ENCODE data around the gene WASF1.
"Not testable (repeated sequence)": the region's sequence is repeated elsewhere in the genome, so short reads cannot be mapped to it uniquely, and the experiment has no call there.

WASF1 gene

DNA sequence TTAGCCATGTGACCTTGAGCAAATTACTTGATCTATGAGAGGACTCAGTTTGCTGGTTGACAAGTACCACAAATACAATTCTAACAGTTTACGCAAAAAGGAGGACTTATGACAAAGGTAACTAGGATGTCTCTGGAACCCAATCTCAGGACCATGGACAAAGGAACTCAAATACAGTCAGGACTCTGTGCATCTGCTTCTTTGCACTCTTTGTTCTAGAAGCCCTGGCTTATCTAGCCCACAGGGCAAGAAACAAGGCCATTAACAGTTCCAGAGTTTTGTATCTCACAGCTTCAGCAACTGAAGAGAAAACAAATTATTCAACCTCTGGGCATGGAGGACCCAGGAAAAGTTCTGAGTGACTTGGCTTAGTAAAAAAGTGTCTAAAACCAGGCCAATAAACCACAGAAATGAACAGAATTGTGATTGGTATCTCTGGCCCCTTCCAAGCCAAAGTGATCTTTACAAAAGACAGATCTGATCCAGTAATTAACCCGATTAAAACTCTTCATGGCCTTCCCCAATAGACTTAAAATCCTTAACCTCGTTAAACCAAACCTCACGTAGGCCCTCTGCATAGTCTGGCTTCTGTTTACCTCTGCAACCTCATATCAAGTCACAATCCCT, 5.9 kb downstream of the WASF1 start:
- DNase-seq (ENCODE audit: low read depth): no peak

DNA sequence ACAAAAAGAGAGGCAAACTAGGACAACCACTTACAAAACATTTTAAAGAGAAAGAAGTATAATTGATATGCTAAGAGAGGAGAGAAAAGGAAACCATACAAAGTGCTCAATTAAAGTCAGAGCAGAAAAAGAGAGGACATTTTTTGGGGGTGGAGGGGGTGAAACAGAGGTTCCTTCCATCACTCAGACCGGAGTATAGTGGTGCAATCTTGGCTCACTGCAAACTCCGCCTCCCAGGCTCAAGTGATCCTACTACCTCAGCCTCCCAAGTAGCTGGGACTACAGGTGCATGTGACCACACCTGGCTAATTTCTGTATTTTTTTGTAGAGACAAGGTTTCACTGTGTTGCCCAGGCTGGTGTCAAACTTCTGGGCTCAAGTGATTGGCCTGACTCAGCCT, 9.4 kb downstream of the WASF1 start:
- no peak for DNase-seq (ENCODE audit: low read depth)

DNA sequence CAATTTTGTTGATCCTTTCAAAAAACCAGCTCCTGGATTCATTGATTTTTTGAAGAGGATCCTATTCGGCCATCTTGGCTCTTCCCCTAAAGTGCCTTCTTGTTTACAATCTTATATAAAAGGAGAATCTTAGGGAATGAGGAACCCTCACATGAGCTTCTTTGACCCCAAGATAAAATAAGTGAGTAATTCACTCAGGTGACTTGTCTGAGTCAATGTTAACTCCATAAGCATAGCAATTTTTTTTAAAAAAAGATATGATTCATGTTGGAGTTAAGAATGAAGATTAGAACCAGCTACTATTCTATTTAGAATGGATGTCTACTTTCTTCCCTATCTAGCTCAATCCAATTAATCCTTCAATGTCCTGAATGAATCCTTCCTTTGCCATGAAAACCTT, 21.0 kb downstream of the WASF1 start:
- no peak for DNase-seq (ENCODE audit: low read depth)

DNA sequence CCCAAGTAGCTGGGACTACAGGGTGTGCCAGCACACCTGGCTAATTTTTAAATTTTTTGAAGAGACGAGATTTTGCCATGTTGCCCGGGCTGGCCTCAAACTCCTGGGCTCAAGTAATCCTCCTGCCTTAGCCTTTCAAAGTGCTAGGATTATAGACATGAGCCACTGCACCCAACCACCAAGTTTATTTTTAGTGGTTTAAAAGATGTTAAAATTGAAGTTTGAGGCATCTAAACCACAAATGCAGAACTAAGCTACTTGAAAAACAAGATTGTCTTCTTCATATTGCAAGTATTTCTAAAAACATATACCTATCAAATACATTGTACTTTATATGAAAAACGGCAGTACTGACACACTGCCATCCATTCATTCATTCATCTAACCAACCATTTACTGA, 31.6 kb downstream of the WASF1 start:
- DNase-seq (ENCODE audit: low read depth): no peak

DNA sequence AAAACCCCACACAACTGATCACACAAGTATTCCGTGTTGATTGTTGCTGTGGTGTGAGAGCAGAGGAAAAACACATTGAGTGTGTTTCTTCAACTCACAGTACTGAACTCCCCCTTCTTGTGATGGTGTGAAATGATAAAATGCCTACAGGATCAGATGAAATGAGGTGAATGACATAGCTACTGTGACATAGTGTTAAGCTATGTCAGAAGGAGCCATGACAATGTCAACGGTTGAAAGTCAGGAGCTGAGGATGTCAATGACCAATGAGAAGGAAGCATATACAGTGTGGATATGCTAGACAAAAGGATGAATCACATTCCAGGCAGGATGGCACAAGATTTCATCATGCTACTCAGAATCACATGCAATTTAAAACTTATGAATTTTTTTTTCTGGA, 38.8 kb downstream of the WASF1 start:
- DNase-seq (ENCODE audit: low read depth): peak; percentile 74

DNA sequence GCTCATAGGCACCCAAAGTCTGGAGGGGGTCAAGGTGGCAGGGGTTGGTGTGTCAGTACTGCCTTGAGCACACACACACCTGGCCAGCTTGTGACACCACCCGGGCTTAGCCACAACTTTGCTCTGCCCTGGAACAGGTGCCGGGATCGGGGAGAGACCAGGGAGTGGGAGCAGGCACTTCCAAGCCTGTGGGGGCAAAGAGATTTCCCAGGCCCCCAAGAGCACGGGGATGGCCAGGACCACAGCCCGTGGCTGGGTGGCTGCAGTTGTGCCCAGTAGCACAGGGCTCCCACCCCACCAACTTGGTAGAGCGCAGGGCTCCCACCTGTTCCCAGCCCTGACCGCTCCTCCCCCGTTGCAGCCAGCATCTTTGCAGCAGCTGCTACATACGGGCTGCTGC, 40.4 kb downstream of the WASF1 start:
- DNase-seq (ENCODE audit: low read depth): no peak

DNA sequence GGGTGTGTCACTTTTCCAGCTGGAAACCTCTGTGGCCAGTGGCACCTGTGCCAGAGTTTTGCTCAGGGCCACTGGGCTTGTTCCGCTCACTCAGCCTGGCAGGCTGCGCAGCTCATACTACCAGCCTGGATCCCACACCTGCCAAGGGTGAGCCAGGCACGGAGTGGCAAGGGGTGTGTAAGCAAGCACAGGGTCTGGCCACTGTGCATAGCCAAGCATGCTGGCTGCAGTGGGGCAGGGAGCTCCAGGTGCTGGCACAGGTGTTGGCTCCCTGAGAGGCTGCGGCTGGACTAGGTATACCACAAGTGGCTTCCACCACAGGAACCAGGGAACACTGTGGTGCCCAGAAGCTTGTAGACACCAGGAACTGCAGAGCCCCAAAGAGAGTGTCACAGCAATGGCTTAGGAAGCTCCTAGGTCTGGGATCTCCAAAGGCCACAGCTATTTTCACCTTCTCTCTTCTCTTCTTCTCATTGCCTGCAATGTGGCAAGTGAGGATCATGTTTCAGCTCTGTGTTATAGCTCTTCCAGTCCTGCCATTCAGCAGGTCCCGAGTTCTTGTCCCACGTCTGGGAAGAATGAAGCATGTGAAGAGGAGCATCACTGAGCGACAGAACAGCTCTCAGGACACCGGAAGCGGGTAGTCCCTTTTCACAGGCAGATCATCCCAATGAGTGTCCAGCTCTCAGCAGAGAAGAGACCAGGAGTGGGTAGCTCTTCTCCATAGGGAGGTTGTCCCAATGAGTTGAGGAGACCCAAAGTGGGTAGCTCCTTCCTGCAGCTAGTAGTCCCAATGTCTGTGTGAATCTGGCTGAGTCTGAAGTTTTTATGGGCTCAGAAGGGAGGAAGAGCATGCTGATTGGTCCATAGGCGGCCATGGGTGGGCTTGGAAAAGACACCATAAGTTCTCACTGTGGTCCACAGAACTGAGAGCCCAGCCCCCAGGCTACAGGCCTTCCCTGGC, 41.3 kb downstream of the WASF1 start:
- no peak for DNase-seq (ENCODE audit: low read depth)

DNA sequence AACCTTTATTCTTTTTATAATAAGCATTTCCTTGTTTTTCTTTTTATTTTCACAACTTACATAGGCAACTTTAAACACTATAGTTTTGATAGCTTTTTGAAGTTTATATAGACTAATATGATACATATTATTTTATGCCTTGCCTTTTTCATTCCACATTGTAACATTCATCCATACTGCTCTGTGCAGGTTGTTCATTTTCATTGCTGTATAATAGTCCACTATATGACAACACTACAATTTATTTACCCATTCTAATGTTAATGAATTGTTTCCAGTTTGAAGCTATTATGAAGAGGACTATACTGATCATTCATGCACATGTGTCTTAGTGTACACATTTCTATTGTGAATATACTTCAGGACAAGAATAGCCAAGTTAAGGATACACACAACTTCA, 49.1 kb downstream of the WASF1 start:
- DNase-seq (ENCODE audit: low read depth): no peak

DNA sequence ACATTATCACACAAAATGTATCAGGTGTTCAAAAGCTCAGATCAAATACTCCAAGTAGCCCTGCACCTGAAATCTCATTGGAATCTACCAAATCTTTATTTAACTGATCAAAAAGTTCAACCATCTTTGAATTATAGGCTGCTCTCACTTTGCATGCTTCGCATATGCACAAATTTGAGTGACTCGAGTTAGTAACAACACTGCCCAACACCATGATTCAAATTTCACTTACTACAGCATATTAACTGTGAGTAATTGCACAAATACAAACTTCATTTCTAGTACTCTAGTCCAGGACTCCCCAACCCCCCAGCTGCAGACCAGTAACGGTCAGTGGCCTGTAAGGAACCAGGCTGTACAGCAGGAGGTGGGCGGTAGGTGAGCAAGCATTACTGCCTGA, 51.1 kb downstream of the WASF1 start:
- no peak for DNase-seq (ENCODE audit: low read depth)

DNA sequence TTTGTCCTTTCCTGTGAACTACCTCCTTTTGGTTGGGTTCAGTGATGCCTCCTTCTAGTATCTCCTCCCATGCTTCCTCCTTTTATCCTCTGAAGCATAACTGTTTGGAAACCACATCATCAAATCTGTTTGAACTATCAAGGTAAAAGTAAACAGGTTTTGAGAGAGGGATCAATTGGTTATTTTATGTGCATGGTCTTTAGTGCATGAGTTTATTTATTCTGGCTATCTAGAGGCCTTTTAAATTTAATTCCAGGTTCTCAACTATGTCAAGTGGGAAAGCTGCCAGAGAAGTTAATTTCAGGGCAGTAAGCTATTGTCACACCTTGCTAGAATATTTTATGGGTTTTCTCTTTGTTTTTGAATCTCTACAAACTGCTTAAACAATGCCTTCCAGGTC, 54.1 kb downstream of the WASF1 start:
- no peak for DNase-seq (ENCODE audit: low read depth)

DNA sequence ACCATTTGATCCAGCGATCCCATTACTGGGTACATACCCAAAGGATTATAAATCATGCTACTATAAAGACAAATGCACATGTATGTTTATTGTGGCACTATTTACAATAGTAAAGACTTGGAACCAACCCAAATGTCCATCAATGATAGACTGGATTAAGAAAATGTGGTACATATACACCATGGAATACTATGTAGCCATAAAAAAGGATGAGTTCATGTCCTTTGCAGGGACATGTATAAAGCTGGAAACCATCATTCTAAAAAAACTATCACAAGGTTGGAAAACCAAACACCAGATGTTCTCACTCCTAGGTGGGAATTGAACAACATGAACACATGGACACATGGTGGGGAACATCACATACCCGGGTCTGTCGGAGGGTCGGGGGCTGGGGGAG, 57.8 kb downstream of the WASF1 start:
- DNase-seq (ENCODE audit: low read depth): not testable (repeated sequence)

DNA sequence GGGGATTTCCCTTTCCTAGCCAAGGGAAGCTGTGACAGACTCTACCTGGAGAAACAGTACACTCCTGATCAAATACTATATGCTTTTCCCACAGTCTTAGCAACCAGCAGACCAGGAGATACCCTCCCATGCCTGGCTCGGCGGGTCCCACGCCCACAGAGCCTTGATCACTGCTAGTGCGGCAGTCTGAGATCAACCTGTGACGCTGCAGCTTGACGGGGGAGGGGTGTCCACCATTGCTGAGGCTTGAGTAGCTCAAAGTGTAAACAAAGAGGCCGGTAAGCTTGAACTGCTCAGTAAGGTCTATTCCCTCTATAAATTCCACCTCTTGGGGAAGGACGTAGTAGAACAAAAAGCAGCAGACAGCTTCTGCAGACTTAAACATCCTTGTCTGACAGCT, 63.2 kb downstream of the WASF1 start:
- no peak for DNase-seq (ENCODE audit: low read depth)

DNA sequence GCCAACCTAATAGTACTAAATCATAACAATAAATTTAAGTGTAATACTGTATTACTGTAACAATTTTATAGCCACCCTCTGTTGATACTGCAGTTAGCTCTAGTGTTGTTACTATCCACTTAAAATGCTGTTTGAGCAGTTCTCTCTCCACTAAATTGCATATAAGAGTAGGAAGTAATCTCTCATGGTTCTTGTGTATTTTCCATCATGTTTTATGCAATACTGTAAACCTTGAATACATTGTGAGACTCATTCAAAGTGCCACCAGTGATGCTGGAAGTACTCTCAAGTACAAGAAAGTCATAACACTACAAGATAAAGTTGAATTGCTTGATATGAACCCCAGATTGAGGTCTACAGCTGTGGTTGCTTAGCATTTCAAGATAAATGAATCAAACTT, 65.5 kb downstream of the WASF1 start:
- no peak for DNase-seq (ENCODE audit: low read depth)

DNA sequence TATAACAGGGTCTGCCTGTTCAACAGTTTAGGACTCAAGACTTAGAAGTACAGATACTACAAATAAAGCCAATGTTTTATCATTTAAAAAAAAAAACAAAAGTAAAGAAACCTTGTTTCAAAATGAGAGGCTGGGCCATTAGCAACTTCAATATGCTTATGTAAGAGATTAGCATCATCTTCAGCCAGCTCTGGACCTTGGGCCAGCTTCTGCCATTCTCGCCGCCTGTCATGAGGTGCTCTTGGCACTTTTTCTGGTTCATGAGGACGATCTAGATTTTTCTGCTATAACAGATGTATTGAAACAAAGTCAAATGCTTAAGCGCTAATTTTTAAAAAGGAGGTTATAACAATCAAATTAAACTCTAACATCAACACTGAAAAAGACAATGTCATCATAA, 74.2 kb downstream of the WASF1 start:
- no peak for DNase-seq (ENCODE audit: low read depth)

DNA sequence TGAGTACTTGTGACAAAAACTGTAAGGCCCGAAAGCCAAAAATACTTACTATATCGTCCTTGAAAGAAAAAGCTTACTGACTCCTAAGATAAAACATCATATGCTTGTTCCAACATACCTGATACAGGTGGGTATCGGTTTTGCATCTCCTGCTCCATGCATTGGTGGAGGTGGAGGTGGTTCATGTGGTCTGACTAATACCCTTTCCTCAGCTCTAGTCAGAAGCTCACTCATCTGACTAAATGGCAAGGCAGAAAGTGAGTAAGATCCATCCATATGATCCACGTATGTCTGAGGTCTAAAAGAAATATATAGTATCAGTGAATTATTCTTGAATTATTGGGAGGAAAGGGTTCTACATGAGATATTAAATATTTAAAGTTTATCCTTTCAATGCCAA, 76.2 kb downstream of the WASF1 start:
- DNase-seq (ENCODE audit: low read depth): no peak

DNA sequence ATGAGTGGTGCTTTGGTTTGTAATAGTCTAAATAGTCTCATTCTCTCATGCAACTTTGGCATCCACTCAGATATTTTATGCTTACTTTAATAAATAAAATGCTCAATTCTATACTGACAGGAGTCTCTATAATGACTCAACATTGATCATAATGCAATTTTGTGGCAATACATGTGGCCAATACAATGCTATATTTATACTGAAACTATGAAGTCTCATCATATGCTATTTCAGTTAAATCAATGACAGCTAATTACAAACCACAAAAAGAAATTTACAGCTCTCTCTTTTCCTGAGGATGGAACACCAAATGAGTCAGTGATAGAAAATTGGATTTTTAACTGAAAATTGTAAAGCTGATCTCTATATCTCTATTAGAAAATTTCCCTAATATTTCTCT, 77.1 kb downstream of the WASF1 start:
- no peak for DNase-seq (ENCODE audit: low read depth)

DNA sequence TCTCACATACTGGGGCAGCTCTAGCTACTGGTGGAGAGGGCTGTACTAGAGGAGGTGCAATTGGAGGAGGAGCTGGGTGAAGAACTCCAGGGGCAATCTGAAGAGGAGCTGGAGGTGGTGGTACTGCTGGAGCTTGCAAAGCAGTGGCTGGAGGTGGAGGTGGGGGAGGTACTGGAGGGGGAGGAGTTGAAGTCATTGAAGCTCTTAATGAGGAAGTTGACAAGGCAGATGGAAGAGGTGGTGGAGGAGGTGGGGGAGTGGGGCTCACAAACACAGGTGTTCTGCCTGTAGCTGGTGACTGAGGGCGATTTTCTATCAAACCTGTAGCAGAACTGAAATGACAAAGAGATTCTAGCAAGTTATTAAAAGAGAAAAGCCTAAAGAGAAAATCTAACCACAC, 77.6 kb downstream of the WASF1 start:
- DNase-seq (ENCODE audit: low read depth): no peak

DNA sequence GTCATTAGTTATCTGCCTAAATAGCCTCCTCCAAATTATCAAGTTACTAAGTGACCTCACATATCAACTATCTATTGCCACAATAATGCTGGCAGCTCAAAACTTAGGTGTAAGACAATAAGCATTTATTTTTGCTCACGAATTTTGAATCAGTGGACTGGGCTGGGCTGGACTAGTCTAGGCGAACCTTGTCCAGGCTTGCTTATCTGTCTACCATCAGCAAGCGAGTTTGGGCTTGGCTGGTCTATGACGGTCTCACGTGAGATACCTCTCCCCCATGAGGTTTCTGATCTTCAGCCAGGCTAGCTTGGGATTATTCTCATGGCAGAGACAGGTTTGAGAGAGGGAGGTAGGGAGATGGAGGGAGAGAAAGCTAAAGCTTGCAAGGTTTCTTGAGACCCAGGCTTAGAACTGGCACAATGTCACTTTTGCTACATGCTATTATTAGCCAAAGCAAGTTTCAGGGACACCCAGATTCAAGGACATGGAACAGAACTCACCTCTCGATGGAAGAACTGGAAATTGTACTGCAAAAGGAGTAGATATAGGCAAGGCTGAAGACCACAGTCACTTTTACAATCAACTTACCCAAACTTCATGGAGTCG, 80.9 kb downstream of the WASF1 start:
- no peak for DNase-seq (ENCODE audit: low read depth)

DNA sequence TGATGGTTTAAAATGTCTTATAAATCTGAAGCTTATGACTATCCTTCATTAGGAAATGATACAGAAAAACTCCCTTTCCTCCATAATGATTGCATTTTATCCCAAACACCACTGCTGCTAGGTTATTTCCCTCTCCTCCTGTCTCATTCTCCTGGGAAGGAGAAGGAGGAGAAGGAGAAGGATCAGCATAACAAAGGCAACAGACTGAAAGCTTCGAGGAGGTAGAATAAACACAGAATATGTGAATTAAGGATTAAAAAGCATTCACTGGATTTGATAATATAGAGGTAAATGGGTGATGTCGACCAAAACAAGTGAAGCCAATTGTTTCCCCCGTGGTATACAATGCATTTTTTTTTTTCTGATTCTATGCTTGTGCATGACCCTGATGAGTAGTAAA, 82.0 kb downstream of the WASF1 start:
- DNase-seq (ENCODE audit: low read depth): no peak

DNA sequence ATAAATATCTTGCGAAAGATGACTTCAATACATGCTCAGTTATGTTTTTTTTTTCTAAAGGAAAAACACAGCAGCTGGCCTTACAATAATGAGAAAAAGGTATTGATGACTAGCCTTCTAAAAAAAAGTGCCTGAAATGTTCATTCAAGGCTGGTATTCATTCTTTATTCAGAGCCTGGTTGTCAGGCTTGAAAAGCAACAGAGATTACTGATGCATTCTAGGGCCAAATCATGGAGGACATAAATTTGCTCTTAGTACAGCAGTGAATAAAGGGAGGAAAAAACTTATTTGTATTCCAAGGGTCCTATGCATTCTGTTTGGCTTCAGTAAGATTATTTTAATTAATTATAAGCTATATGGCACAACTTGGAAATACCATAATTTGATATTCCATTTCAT, 83.5 kb downstream of the WASF1 start:
- DNase-seq (ENCODE audit: low read depth): no peak

DNA sequence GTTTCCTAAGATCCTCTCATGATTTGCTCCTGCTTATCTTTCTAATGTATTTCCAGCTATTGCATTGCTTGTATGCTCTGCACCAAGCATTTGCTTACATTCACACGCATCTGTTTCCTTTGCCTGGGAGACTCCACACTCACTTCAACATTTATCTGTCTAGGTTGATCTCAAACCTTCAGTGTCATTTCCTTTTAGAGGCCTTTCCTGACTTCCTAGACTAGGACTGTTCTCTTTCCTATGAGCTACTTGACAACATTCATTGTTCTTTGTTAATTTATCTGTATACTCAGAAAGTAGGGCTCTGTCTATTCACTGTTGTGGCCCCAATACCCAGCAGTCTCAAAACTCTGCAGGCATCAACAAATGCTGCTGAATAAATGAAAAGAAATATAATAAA, 84.4 kb downstream of the WASF1 start:
- no peak for DNase-seq (ENCODE audit: low read depth)

DNA sequence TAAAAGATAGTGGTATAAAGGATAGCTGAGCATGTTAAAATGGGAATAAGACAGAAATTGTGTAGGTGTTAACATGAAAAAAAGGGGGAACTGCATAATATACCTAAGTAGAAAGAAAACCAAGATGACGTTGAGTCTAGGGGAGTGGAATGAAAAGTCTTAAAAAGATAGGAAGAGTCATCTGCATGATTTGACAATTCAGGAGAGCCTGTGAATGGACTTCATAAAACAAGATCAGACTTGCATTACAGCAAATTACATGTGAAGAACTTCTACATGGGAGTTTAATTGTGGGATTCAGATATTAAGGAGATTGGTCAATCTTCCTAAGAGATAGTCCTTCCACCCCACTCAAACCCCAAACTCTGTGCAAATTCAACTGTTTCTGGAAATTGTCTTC, 85.5 kb downstream of the WASF1 start:
- DNase-seq (ENCODE audit: low read depth): no peak

DNA sequence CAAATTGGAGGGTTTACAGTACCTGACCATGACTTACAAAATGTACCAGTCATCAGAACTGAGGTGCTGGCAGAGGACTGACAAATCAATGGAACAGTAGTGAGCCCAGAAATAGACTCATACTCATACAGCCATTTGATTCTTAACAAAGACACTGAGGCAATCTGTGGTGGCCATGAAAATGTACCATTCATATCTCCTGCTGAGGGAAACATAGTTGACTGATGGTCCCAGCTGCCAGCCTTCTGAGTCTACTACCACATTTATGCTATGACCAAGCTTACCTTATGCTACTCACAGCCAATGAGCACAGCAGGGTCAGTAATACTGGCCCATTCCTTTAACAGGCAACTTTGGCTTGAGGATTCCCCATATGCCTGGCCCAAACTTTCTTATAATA, 88.6 kb downstream of the WASF1 start:
- DNase-seq (ENCODE audit: low read depth): no peak
